GM12864 (cell line): ENCODE data around the gene CRTC1.

Experiments used
- DNase-seq: peaks from one replicate; pipeline ENCODE4 v3.0.0-alpha.2; 2011; ENCODE audit warnings: low read depth
- H3K4me3 ChIP-seq: 2 replicates; pipeline ENCODE4 v1.5.1; 2011; ENCODE audit warnings: mild to moderate bottlenecking, low read depth, low read length, control low read depth
- CTCF ChIP-seq: IDR thresholded peaks from 2 replicates; pipeline ENCODE4 v1.5.1; 2011; ENCODE audit warnings: low read depth, mild to moderate bottlenecking, moderate library complexity, low read length, control low read depth, inconsistent platforms; ENCODE audit errors: missing control alignments

CRTC1 gene

DNA sequence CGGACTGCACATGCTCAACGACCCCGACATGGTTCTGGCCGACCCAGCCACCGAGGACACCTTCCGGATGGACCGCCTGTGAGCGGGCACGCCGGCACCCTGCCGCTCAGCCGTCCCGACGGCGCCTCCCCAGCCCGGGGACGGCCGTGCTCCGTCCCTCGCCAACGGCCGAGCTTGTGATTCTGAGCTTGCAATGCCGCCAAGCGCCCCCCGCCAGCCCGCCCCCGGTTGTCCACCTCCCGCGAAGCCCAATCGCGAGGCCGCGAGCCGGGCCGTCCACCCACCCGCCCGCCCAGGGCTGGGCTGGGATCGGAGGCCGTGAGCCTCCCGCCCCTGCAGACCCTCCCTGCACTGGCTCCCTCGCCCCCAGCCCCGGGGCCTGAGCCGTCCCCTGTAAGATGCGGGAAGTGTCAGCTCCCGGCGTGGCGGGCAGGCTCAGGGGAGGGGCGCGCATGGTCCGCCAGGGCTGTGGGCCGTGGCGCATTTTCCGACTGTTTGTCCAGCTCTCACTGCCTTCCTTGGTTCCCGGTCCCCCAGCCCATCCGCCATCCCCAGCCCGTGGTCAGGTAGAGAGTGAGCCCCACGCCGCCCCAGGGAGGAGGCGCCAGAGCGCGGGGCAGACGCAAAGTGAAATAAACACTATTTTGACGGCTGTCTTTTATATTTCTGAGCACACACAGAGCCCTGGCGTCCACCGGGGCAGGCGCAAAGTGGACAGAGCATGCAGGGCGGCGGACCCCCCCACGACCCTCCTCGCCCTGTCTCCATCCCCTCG is 94.0 kb downstream of the CRTC1 start:
- no peak overlapping the region for H3K4me3 ChIP-seq
- no peak for TF ChIP-seq CTCF

DNA sequence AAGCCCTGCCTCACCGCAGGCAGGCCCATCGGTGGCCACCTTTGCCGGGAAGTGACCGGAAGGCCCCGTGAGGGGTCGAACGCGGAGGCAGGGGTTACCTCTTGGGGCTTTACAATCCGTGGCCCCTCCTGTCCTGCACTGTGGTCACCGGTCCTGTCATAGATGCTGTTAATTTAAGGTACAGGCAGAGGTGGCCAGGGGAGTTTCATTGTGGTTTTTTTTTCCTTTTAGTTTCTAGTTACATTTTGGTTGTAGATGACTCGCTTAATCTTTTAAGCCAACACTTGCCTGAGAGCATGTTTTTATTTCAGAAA is 94.6 kb downstream of the CRTC1 start:
- DNase-seq: no peak
- TF ChIP-seq CTCF: no peak
- no peak overlapping the region for H3K4me3 ChIP-seq

More for the DNA sequence above, 94.0 kb downstream of the CRTC1 start:
- no peak for DNase-seq

- no peak for DNase-seq
- H3K4me3 ChIP-seq: no peak overlapping the region
- TF ChIP-seq CTCF: no peak
These were observed 95.5 kb downstream of the CRTC1 start for GRCh38 chr19:18778826-18779495.

DNA sequence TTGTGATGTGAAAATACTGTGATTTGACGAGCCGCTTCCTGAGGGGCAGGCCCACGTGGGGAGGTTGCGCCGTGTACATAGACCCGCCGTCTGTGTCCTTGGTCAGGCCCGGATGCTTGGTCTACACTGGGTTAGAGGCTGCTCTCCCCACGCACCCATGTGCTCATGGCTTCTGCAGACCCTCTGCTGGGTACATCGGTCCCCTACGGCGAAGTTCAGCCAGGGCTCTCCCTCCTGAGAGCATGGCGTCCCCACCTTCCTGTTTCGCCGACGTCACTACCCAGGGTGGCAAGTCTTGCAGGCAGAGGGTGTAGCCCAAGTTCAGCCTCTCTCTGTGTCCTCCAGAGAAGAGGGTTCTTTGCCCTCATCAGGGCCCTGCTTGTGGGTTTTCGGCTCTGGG is 96.6 kb downstream of the CRTC1 start:
- DNase-seq: no peak
- TF ChIP-seq CTCF: no peak
- no peak overlapping the region for H3K4me3 ChIP-seq

GRCh38 chr19:18780631-18781030 is 97.2 kb downstream of the CRTC1 start:
- H3K4me3 ChIP-seq: no peak overlapping the region
- no peak for DNase-seq
- peak; percentile 16 for TF ChIP-seq CTCF

- no peak for TF ChIP-seq CTCF
- no peak for DNase-seq
- no peak overlapping the region for H3K4me3 ChIP-seq
These were observed 97.6 kb downstream of the CRTC1 start for GRCh38 chr19:18781047-18781600.
